Measurements from ENCODE around the gene C14orf180.

- no peak for TF ChIP-seq POLR2A (IDR thresholded peaks at IDR 0.05)
- no peak for TF ChIP-seq CTCF (IDR thresholded peaks at IDR 0.05)
Measured at GRCh38 chr14:104581521-104581920, 2.0 kb downstream of the C14orf180 start.
